Kidney tubule cell (primary cell): ENCODE measurements around the gene TMEM238.

Experiments
- DNase-seq: peaks from one replicate; pipeline ENCODE4 v3.0.0-alpha.2; 2018; ENCODE audit warnings: low spot score

The TMEM238 gene

GRCh38 chr19:55339889-55340783 lies 44.0 kb downstream of the TMEM238 start:
- no peak for DNase-seq

DNA sequence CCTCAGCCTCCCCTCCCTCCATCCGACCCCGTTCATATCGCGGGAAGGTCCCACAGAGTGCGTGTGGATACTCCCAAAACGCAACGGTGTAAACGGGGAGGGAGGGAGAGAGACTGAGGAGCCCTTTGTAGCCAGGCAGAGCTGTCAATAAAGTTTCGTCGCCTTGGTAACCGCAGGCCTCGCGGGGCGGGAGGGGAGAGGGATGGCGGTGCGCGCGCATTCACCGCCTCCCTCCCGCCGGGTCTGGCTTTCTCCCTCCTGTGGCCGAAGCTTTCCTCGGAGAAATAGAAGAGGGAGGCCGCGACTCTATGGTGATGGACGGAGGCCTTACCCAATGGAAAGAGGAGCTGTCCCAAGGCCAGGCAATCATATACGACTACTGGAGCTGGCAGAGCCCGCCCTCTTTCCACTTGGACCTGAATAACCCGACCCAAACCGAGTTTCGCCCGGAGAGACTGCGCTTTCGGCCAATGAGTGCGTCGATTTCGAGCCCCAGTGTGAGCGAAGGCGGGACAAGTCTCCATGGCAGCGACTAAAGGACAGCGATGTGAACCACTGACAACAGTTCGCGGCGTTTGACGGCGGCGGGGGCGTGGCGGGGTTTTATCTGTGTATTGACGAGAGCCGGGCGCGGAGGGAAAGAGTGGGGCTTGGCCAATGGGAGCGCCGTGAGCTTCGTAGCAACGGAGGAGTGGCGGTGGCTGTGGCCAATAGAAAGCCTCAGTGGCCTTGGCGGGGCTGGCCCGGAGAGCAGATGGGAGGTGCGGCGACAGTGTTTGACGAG lies 44.8 kb downstream of the TMEM238 start, which contains the start of gene KMT5C:
KMT5C (plus strand) TSS at position 772 of the 784 bp plus-strand sequence. CDS start 2,061 bp downstream, outside the sequence.
- DNase-seq, result peak; percentile 100

- no peak for DNase-seq
Measured at GRCh38 chr19:55336101-55336500, 48.0 kb downstream of the TMEM238 start.

DNA sequence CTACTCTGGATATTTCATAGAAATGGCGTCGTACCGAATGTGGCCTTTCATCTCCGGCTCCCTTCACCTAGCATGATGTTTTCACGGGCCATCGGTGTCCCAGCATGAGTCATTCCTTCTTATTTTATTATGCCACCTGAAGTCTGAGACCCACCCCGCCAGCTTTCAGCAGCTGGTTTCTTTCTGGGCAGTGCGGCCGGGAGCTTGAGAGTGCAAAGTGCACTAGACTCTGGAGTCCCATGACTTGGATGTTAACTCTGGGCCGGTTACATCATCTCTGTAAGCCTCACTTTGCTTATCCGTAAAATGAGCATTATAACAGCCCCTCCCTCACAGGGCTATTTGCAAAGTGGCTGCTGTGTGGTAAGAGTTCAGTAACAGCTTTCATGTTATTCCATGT lies 50.2 kb downstream of the TMEM238 start:
- peak; percentile 55 for DNase-seq

DNA sequence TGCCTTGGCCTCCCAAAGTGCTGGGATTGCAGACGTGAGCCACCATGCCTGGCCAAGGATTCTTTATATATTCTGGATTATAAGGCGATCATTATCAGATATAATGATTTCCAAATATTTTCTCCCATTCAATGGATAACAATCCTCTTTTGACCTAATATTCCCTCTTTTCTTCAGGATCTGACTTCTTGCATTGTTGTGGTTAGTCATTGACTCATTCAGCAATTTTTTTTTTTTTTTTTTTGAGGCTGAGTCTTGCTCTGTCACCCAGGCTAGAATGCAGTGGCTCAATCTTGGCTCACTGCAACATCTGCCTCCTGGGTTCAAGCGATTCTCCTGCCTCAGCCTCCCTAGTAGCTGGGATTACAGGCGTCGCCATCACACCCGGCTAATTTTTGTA lies 54.3 kb downstream of the TMEM238 start:
- peak; percentile 54 for DNase-seq
